Cardiac muscle cell (in vitro differentiated cells and primary cell): ENCODE measurements around the gene GPT2. TPM values are rescaled to one million over a fixed set of nuclear protein-coding genes. Genes with fewer than 3 reads are reported as not detected.

ENCODE experiments used
- DNase-seq, 2 donors: peaks; one replicate each; pipeline versions ENCODE4 v3.0.0 to v3.0.0-alpha.2; 2010 to 2017; ENCODE audit warnings: low read depth in 1 of 2, low spot score in 1 of 2
- H3K27ac ChIP-seq: fragments of 200-600 bp; sonication (generic); 2 replicates; pipeline ENCODE4 v1.5.1; 2016
- H3K27me3 ChIP-seq: fragments of 200-600 bp; sonication (generic); 2 replicates; pipeline ENCODE4 v1.6.0; 2016; ENCODE audit warnings: control low read depth
- H3K36me3 ChIP-seq: fragments of 200-600 bp; sonication (generic); 2 replicates; pipeline ENCODE4 v1.5.1; 2016; ENCODE audit warnings: control low read depth
- H3K4me1 ChIP-seq: fragments of 200-600 bp; sonication (generic); 2 replicates; pipeline ENCODE4 v1.8.1; 2017; ENCODE audit warnings: low read depth, mild to moderate bottlenecking, mixed run types
- H3K4me3 ChIP-seq: fragments of 200-600 bp; sonication (generic); 2 replicates; pipeline ENCODE4 v1.5.1; 2016; ENCODE audit warnings: mild to moderate bottlenecking
- H3K9me3 ChIP-seq: fragments of 200-600 bp; sonication (generic); 2 replicates; pipeline ENCODE4 v1.5.1; 2017; ENCODE audit warnings: low read depth, mild to moderate bottlenecking, control low read depth
- polyA plus RNA-seq: library from polyadenylated mRNA; unstranded; fragments of >200 nt; fragmentation: Nextera tagmentation; extraction: Ambion mirVana; gene quantifications from 2 replicates; pipeline ENCODE4 v1.2.1, GENCODE V29; 2016
- total RNA-seq: library from RNA; depleted of rRNA; stranded (reverse); fragments of >200 nt; gene quantifications from 2 replicates; pipeline ENCODE4 v1.2.3, GENCODE V29; 2016
- TF ChIP-seq, protein P1 (sequence below): IDR thresholded peaks from 2 replicates; pipeline ENCODE4 v1.5.1; 2012; ENCODE audit warnings: low read depth, mild to moderate bottlenecking, low read length

Gene GPT2
- total and polyA plus RNA-seq, 2 experiments from 2014 or later: 35.4 to 36.6 TPM

DNA sequence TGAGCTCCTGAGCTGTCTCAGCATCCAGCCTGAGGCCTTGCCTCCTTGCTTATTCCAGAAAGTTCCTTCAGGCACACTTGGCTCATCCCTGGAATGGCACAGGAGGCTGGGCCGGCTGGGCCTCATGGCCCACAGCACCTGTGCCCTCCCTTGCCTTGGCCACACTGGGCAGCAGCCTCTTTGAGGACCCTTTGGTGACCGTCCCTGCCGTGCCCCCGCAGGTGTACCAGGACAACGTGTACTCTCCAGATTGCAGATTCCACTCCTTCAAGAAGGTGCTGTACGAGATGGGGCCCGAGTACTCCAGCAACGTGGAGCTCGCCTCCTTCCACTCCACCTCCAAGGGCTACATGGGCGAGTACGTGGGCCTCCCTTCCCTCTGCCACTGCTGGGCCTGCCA is 34.2 kb downstream of the GPT2 start:
- TF ChIP-seq, protein P1, sequence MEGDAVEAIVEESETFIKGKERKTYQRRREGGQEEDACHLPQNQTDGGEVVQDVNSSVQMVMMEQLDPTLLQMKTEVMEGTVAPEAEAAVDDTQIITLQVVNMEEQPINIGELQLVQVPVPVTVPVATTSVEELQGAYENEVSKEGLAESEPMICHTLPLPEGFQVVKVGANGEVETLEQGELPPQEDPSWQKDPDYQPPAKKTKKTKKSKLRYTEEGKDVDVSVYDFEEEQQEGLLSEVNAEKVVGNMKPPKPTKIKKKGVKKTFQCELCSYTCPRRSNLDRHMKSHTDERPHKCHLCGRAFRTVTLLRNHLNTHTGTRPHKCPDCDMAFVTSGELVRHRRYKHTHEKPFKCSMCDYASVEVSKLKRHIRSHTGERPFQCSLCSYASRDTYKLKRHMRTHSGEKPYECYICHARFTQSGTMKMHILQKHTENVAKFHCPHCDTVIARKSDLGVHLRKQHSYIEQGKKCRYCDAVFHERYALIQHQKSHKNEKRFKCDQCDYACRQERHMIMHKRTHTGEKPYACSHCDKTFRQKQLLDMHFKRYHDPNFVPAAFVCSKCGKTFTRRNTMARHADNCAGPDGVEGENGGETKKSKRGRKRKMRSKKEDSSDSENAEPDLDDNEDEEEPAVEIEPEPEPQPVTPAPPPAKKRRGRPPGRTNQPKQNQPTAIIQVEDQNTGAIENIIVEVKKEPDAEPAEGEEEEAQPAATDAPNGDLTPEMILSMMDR: no peak
- peaks cover 24% of the 10 kb centered on the region for H3K36me3 ChIP-seq

DNA sequence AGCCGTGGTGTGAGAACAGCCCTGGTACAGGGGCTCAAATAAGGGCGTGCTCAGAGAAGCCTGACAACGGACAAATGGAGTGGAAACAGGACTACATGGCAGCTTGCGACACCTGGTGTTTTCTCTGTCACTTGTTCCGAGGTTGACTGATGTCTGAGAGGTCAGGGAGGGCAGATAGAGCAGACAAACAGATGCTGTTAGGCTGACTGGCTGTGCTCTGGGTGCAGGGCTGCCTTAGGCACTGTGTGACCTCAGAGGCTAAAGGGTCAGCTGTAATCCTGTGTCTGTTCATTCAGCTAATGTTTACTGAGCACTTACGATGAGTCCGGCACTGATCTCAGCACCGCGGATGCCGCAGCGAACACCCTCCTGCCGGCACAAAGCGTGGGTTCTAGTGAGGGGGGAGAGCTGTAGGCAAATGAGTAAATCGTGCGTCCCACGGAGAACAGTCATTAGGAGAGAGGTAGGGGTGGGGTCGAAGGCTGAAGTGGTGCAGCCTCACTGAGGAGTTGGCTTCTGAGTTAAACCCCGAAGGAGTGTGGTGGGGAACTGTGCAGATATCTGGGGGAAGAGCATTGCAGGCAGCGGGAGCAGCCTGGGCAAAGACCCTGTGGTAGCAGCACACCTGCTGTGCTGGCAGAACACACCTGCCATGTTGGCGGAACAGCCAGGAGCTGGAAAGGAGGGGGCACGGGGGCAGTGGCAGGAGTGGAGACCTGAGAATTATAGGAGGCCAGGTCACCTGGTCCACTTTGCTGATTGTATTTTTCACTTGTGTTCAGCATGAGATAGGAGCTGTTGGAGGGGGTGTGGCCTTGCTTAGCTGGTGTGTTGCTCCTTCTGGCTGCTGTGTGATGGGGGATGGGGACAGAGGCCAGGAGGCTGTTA is 35.0 kb downstream of the GPT2 start:
- Histone ChIP-seq H3K9me3 (no peaks in the 10 kb centered on the region), H3K36me3 (peaks cover 29% of the 10 kb centered on the region), H3K4me1 (no peaks in the 10 kb centered on the region), H3K4me3 (no peak overlapping the region), H3K27me3 (no peaks in the 10 kb centered on the region), H3K27ac (peak overlapping the region; percentile 21)
- TF ChIP-seq, protein P1: no peak
- no peak for DNase-seq

More for the DNA sequence above, 34.2 kb downstream of the GPT2 start:
- H3K27ac ChIP-seq: peak overlapping the region; percentile 21
- no peaks in the 10 kb centered on the region for H3K4me1 ChIP-seq
- H3K9me3 ChIP-seq: no peaks in the 10 kb centered on the region
- no peaks in the 10 kb centered on the region for H3K27me3 ChIP-seq
- DNase-seq: no peak
- H3K4me3 ChIP-seq: no peak overlapping the region

DNA sequence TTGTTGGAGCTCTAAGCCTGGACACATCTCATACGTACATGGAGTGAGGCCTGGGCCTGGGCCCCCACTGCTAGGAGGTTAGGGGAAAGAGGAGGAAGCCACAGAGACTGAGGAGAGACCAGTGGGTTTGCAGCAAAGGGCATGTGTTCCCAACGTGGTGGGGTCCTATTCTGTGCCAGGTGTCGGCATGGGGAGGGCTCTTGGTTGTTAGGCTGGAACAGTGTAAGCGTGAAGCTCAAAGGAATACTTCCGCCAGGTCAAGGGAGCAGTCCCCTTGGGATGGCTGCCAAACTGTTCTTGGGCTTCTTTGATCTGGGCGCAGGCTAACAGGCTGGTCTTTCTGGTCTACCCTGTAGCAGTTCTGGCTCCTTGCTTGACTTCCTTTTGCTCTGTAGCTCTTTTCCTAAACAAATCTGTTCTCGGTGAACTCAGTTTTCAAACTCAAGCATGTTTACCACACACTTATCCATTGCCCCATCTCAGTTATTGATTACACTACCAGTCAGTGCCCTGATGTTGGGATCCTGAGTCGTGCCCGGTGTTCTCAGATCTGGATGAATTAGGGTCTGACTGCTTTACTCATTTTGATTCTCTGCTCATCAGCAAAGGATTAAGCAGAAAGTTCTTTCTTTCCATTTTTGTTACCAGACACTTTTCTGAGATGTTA is 36.4 kb downstream of the GPT2 start:
- no peaks in the 10 kb centered on the region for H3K27me3 ChIP-seq
- DNase-seq: no peak
- H3K27ac ChIP-seq: no peak overlapping the region
- no peak overlapping the region for H3K4me3 ChIP-seq
- TF ChIP-seq, protein P1: no peak
- H3K9me3 ChIP-seq: no peaks in the 10 kb centered on the region
- no peaks in the 10 kb centered on the region for H3K4me1 ChIP-seq
- H3K36me3 ChIP-seq: peaks cover 25% of the 10 kb centered on the region

DNA sequence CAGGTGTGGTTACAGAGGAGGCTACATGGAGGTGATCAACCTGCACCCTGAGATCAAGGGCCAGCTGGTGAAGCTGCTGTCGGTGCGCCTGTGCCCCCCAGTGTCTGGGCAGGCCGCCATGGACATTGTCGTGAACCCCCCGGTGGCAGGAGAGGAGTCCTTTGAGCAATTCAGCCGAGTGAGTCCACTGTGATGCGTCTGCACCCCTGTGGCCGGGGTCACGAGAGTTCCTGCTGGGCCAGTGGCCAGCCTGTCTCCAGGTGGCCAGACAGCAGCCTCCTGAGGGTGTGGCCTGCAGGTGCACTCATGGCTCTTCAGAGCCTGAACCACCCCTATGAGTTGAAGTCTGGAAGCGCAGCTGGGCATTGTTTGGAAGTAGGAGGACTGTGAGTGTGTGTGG is 38.1 kb downstream of the GPT2 start:
- Histone ChIP-seq H3K9me3 (no peaks in the 10 kb centered on the region), H3K27me3 (no peaks in the 10 kb centered on the region), H3K4me1 (no peaks in the 10 kb centered on the region), H3K27ac (no peak overlapping the region), H3K36me3 (peaks cover 28% of the 10 kb centered on the region), H3K4me3 (no peak overlapping the region)
- no peak for DNase-seq
- TF ChIP-seq, protein P1: no peak

DNA sequence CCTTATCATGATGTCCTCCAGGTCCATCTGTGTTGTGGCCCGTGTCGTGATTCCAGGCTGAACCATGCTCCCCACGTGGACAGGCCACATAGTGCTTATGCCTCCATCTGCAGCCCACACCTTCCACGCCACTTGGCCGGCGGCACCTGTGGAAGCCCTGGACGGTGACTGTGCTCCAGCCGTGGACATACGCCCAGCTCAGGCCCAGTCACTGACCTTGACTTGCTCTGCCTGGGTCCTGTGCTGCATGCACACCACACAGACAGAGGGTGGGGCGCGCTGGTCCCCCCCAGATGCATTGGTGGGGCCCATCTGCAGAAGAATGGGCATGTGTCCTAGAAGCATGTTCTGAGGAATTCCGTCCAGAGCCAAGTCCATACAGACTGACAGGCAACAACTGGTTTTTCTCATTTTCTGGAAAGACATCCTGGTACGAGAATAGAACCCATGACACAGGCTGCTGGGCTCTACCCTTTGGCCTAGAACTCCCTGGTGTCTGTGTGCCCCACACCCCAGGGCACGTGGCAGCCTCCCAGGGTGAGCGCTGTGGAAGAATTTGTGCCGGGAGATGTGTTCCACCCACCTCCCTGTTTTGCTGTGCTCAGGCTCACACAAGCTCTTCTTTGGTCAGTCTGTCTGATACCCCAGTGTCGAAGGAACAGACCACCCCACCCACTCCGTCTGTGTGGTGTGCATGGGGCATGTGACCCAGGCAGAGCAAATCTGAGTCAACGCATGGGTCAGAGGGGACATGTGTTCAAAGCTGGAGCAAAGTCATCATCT is 39.5 kb downstream of the GPT2 start:
- H3K27me3 ChIP-seq: no peaks in the 10 kb centered on the region
- no peaks in the 10 kb centered on the region for H3K4me1 ChIP-seq
- DNase-seq: no peak
- peaks cover 32% of the 10 kb centered on the region for H3K36me3 ChIP-seq
- TF ChIP-seq, protein P1: no peak
- H3K27ac ChIP-seq: no peak overlapping the region
- no peak overlapping the region for H3K4me3 ChIP-seq
- no peaks in the 10 kb centered on the region for H3K9me3 ChIP-seq
